Measurements from ENCODE around the gene PAFAH1B1.
"Not testable (repeated sequence)": the region's sequence is repeated elsewhere in the genome, so short reads cannot be mapped to it uniquely, and the experiment has no call there.

The PAFAH1B1 gene

GRCh38 chr17:2592971-2593820, at the start of gene PAFAH1B1:
PAFAH1B1 (plus strand) TSS chr17:2593654; CDS start chr17:2638289, 44,635 bp downstream.
- peak; percentile 82 to 96 (median 88) for DNase-seq

- DNase-seq: no peak
Measured at GRCh38 chr17:2545393-2545792, 48.1 kb upstream of the PAFAH1B1 start.

GRCh38 chr17:2547176-2547575, 46.3 kb upstream of the PAFAH1B1 start:
- DNase-seq: no peak

GRCh38 chr17:2548026-2548425, 45.4 kb upstream of the PAFAH1B1 start:
- DNase-seq: not testable (repeated sequence)

GRCh38 chr17:2549392-2550211, 43.9 kb upstream of the PAFAH1B1 start:
- no peak for DNase-seq

- no peak for DNase-seq
Measured at GRCh38 chr17:2551493-2551892, 42.0 kb upstream of the PAFAH1B1 start.

GRCh38 chr17:2551928-2552327, 41.5 kb upstream of the PAFAH1B1 start:
- no peak for DNase-seq

- no peak for DNase-seq
Measured at GRCh38 chr17:2560658-2561057, 32.8 kb upstream of the PAFAH1B1 start.

- no peak for DNase-seq
Measured at GRCh38 chr17:2562162-2562858, 31.1 kb upstream of the PAFAH1B1 start.

- no peak for DNase-seq
Measured at GRCh38 chr17:2563061-2563460, 30.4 kb upstream of the PAFAH1B1 start.

- DNase-seq: no peak
Measured at GRCh38 chr17:2563543-2563942, 29.9 kb upstream of the PAFAH1B1 start.

- no peak for DNase-seq
Measured at GRCh38 chr17:2564877-2565276, 28.6 kb upstream of the PAFAH1B1 start.

GRCh38 chr17:2566056-2566455, 27.4 kb upstream of the PAFAH1B1 start:
- DNase-seq: no peak

GRCh38 chr17:2571523-2572303, 21.7 kb upstream of the PAFAH1B1 start:
- DNase-seq: no peak

GRCh38 chr17:2572304-2572609, 21.2 kb upstream of the PAFAH1B1 start:
- DNase-seq: not testable (repeated sequence)

GRCh38 chr17:2580151-2580550, 13.3 kb upstream of the PAFAH1B1 start:
- no peak for DNase-seq

GRCh38 chr17:2580661-2581060, 12.8 kb upstream of the PAFAH1B1 start:
- no peak for DNase-seq

GRCh38 chr17:2582493-2582892, 11.0 kb upstream of the PAFAH1B1 start:
- DNase-seq: no peak

GRCh38 chr17:2591040-2591640, 2.3 kb upstream of the PAFAH1B1 start:
- DNase-seq: no peak

- DNase-seq: peak; percentile 72 to 87 (median 82)
Measured at GRCh38 chr17:2593821-2594721, 617 bp downstream of the PAFAH1B1 start.

Data from activated naive CD4-positive, alpha-beta T cell (primary cell).